NCI-H1417 treated with DMSO at 0.1 percent for 48 hours (cell line): ENCODE measurements around the gene KIRREL1.

Experiments
- DNase-seq: peaks from one replicate; lab custom pipeline; 2025; lab: John Stamatoyannopoulos, UW

KIRREL1 gene

DNA sequence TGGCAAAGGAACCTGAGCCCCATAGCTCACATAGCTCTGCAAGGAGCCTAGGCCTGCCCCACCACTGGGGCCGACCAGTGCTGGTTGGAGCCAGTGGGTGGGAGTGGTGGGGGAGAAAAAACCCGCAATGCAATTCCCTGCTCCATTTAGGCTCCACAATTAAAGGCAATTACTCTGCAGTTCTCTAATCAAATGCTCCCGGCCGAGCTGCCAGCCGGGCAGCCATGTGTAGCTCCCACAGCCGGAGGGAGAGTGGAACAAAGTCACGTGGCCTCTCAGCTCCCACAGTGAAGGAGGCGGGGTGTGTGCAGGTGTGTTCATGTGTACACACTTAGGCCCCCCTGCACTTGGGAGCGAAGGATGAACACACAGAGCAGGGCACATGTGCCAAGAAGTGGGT is 81.6 kb downstream of the KIRREL1 start:
- DNase-seq = no peak

DNA sequence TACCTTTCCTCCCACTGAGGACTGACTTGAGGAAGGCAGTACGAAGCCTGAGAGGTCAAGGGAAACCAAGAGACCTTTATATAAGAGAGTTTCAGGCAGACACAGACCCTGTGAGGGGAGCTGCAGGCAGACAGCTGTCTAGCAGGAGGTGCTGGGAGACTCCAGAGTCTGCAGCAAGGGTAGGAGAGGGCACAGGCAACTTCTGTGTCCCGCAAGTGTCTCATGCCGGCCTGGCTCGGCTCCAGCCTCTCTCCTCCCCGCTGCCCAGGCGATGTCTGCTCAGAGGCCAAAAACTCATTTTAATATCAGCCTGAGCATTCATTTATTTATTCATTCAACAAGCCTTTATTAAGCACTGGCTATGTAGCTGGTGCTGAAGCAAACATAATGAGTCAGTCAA is 83.0 kb downstream of the KIRREL1 start:
- no peak for DNase-seq

DNA sequence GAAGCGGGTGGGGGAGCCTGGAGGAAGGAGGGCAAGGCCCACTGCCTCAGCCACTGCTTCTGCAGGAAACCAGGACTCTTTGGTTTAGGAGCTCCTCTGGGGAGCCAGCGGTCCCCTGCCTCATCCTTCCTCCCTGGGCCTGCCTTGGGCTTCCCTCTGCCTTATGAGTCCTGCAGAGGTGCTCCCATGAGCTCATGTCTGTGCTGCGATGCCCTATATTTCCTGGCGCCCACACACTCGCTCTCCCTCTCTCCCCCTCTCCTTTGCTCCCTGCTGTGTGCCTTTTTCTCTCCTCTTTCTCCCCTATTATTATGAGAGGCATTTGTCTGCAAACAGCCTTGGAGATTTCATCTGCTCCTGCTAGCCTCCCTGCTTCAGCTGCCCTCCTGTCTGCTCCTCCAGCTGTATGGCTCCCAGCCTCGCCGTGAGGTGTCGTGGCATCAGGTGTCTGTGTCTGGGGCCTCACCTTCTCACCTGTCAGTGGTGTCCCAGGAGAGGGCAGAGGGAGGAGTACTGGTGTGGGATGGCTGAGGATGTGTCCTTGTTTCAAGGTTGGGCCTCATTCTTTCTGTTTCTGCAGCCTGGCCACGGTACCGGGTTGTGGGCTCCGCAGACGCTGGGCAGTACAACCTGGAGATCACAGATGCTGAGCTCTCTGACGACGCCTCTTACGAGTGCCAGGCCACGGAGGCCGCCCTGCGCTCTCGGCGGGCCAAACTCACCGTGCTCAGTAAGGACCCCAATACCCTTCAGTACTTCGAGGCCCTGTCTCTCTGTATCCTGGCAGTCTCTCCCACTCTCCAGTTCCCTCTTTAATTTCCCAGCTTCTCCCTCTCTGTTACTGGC is 84.2 kb downstream of the KIRREL1 start:
- DNase-seq = no peak

DNA sequence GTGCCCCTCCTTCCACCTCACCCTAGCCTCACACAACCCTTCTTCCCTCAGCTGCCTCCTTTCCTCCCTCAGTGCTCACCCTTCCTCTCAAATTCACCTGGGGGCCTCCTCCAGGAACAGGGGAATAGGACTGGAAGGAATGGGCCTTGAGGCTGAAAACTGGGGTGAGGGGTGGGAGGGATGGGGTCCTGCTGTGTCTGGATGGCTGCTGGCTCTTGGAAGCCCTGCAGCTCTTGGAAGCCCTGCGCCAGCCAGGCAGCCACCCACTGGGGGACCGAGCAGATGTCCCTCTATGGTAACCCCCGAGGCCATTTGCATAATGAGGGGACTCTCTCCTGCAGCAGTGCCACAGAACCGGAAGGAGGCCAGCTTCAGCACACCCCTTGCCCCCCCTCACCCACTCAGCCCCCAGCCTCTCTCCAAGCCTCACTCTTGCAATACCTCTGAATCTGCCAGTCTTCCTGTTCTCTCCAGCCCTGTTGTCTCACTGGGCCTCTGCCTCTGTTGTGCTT is 85.2 kb downstream of the KIRREL1 start:
- no peak for DNase-seq

DNA sequence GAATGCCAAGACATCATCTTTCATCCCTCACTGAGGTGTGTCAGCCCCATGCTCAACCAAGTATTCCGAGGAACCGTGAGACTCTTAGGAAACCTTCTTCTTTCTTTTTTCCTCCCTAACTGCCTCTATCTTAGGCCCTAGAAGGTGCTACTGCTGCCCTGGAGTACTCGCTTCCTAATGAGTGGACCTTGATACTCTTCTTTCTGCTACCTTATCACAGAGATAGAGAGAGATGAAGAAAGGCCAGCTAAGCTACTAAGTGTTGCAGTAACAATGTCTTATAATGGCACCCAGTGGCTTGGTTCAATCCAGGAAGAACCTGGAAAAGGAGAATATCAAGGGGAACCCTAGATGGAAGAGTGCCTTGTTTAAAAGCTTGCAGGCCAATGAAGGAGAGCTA is 86.6 kb downstream of the KIRREL1 start:
- DNase-seq = no peak

DNA sequence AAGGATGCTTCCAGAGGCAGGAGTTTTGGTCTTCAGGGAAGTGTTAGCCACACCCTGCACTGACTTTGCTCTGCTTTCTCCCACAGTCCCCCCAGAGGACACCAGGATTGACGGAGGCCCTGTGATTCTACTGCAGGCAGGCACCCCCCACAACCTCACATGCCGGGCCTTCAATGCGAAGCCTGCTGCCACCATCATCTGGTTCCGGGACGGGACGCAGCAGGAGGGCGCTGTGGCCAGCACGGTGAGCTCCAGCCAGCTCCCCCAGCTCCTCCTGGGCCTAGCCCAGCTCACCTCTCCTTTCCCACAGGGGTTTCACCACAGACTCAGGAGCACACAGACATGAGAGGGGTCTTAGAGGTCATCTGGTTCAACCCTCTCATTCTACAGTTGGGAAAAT is 90.9 kb downstream of the KIRREL1 start:
- DNase-seq = no peak

DNA sequence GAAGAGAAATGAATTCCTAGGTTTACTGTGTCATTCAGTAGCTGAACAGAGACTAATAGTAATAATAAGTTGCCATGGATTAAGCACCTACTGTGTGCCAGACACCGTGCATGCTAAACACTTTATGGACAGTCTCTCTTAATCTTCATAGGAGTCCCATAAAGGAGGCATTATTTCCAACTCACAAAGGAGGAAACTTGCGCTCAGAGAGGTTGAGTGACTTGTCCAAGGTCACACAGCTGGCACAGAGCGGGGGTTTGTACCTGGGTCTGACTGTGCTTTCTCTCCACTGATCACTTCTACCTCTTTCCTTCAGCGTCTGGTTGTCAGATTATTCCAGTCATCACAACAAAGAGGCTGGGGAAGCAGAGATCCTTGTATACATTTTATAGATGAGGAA is 91.3 kb downstream of the KIRREL1 start:
- no peak for DNase-seq

DNA sequence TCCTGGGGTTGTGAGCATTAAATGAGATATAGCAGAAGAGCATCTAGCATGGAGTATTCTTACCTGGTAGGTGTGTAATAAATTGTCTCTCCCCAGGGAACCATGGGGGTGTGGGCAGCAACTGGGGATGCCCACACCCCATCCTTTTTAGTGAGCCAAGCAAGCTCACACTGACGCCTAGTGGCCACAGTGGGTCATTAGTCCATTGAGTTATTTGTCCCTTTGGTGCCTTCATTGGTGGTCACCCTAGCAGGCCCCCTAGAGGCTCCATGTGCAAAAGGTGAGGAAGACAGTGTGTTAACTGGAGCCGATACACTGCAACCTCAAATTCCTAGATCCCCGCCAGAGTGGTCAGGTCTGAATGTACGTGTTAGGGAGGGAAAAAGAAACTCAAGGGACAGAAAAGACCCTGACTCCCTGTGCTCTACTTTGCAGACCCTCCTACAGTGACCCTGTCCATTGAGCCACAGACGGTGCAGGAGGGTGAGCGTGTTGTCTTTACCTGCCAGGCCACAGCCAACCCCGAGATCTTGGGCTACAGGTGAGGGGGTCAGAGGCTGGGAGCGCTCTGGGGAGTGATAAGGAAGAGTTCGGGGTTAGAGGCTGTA is 94.0 kb downstream of the KIRREL1 start:
- DNase-seq = no peak

DNA sequence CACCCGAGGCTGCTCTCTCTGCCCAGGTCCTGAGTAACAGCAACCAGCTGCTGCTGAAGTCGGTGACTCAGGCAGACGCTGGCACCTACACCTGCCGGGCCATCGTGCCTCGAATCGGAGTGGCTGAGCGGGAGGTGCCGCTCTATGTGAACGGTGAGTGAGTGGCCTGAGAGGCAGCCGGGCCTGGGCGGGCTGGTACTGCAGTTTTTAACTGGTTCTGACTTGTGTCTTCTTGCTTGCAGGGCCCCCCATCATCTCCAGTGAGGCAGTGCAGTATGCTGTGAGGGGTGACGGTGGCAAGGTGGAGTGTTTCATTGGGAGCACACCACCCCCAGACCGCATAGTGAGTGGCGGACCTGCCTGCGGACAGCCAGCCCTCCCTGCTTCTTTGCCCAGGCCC is 96.0 kb downstream of the KIRREL1 start:
- no peak for DNase-seq

DNA sequence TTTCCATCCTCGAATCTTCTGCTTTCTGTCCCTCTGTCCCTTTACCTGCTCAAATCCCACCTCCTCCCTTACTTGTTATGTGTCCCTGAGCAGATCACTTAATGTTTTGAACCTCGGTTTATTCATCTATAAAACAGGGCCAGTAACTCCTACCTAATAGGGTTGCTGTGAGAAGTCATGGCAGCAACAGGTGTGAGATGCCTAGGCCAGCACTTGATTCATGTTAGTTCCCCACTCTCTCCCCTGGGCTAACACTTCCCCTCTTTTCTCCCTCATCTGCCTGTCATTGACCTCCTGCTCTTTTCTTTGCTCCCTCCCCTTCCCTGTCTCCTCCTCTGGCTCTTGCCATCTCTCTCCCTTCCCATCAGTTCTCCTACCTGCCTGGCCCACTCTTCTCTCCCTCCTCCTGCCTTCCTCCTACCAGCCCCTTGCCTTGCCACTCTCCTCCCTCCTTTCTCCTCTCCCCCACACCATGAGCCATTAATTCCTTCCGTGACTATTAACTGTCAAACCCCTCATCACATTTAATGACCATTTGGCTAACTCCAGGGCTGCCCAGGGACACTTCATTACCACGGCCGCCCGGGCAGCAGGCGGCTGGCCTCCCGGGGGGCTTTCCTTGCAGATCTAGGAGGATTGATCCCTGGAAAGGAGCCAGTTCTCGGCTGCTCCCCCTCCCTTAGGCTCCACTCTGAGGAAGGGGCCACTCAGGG is 96.6 kb downstream of the KIRREL1 start:
- DNase-seq = no peak

DNA sequence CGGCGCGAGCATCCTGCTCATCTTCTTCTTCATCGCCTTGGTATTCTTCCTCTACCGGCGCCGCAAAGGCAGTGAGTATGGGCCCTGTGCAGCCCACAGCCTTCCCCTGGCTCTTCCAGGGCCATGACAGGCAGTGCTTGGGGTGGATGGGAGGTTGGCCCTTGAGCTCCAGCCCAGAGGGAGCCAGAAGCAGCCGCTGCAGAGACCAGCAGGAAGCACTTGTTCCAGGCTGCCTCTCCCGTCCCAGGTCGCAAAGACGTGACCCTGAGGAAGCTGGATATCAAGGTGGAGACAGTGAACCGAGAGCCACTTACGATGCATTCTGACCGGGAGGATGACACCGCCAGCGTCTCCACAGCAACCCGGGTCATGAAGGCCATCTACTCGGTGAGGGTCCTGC is 99.9 kb downstream of the KIRREL1 start:
- no peak for DNase-seq

DNA sequence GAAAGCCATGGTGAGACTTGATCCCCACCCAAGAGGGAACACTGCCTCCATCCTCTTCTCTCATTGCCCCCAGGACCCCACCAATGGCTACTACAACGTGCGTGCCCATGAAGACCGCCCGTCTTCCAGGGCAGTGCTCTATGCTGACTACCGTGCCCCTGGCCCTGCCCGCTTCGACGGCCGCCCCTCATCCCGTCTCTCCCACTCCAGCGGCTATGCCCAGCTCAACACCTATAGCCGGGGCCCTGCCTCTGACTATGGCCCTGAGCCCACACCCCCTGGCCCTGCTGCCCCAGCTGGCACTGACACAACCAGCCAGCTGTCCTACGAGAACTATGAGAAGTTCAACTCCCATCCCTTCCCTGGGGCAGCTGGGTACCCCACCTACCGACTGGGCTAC is 101.1 kb downstream of the KIRREL1 start:
- no peak for DNase-seq

DNA sequence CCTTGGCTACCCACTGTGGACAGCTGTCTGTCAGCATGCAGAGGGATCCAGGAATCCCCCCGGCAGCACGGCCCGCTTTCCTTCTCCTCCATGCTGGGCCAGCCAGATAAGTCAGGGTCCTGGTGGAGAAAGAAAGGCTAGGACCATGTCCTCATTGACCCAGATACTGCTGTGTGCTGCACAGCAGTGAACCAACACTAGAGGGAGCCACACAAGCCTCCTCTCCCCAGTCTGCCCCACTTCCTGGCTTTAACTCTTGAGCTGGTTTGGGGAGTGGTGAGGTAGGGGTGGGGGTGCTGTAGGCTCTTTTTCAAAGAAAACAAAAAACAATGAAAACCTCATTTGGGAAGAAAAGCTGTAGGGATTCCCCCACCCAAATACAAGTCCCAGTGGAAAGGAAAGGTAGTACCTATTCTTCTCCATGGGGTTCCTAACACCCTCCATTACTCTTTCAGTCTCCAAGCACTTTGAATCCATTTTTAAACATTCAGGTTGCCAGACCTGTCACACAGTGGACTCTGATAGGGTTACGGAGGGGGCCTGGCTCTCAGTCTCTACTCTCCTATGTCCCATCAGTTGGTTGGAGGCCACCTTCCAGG is 102.4 kb downstream of the KIRREL1 start:
- DNase-seq = no peak

DNA sequence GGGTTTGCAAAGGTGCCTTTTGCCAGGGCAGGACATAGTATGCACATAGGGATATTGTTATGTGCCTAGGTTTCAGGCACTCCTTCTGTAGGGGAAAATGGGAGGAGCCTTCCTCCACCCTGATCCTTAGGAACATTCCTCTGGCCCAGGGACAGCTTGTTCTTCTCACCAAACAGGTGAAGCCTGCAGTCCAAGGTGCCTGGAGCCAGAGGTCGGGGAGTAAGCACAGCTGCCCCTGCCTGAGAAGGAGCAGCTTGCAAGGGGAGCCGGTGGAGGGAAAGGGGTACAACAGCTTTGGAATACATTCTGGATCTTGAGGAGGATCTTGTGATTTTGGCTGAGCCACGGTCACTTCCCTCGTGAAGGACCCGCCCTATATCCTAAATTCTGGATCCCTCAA is 104.8 kb downstream of the KIRREL1 start:
- DNase-seq = no peak

DNA sequence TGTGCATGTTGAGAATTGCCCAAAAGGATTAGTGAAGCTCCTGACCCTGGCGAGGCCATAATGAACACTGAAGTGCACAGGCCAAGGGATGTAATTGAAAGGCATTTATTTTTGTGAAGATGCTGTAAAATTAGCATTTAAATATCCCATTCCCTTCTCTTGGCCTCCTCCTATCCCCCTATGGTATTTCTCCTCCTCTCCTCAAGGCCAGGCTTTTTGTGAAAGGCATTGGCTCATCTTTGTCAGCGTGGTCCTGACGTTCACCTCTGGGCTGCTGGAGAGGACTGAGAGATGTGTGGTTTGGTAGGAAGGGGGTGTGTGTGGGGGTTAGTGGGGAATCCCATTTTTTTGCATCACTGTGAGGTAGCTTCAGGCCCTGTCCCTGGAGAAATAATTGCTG is 105.7 kb downstream of the KIRREL1 start:
- DNase-seq = no peak

DNA sequence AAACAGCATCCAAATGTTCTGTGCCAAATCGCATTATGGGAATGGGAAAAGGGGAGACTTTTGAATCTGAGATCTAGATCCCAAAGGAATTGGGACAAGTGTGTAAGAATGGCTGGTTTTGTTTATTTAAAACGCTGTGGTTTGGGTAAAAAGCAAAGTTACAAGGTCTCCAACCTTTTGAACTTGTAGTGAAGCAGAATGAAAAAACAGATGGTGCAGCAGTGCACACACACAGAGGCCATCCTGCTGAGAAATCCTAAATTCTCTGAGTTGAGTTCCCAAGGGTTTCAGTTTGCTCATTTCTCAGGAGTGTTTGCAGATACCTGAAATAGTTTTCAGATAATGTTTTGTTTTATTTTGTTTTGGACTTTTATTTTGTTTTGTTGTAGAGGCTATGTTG is 107.1 kb downstream of the KIRREL1 start:
- no peak for DNase-seq

DNA sequence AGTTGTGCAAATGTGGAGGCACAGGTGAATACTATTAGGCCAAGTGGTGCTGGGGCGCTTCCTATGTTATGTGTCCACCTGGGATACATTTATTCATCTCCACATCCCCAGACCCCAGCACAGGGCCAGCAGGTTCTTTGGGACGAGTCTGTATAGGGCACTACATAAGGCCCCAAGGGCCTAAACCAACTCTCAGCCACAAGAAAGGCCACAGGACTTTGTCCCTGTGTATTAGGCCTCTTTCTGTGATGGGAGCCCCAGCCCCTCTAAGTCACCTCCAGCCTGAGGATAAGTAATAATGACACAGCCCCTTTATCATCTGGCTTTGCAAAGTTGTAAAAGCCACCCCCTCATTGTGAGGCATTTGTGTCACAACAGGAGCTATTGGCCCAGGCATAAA is 108.0 kb downstream of the KIRREL1 start:
- no peak for DNase-seq

DNA sequence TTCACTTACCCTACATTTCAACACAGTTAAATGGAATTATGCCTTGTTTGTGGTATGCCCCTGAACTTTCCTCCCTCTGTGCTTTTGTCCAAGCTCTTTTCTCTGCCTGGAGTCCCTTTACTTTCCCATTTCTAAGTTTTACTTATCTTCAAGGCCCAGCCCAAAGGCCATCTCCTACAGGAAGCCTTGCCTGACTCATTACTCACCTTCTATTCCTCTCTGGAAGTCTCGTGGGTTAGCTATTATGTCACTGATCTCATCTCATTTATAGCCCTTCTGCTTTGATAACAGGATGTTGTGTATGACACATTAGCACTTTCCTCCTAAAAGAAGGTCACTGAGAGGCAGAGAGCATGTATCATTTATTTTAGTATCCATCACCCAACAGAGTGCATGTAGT is 108.5 kb downstream of the KIRREL1 start:
- DNase-seq = no peak

DNA sequence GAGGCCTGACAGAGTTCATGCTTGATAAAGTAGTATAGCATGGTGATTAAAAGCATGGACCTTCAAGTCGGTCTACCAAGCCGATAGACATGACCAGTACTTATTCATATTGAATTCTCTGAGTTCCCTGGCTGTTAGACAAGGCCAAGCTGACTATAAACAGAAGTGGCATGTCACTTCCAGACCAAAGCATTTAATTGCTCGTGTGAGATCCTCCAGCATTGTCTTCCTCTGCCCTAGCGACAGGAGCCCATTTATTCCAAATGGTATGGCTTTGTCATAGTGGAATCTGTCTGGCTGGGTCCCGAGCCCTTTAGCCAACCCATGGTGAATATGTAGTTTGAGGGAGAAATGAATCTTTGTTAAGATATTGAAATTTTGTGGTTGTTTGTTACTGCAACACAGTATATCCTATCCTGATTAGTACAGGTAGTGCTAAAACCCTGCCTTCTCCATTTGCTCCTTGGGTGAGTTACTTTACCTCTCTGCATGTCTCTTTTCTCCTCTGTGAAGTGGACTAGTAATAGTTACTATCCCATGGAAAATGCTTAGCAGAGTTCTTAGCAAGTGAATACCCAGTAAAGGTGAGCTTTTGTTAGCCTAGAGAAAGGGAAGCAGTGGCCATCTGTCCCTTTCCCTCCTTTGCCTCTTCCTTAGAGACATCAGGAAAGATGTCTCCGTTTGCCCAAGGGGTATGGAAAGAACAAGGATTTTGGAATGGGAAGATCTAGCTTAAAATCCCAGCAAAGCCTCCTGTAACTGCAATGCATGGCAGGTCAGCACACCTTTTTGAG is 109.6 kb downstream of the KIRREL1 start:
- DNase-seq = no peak

DNA sequence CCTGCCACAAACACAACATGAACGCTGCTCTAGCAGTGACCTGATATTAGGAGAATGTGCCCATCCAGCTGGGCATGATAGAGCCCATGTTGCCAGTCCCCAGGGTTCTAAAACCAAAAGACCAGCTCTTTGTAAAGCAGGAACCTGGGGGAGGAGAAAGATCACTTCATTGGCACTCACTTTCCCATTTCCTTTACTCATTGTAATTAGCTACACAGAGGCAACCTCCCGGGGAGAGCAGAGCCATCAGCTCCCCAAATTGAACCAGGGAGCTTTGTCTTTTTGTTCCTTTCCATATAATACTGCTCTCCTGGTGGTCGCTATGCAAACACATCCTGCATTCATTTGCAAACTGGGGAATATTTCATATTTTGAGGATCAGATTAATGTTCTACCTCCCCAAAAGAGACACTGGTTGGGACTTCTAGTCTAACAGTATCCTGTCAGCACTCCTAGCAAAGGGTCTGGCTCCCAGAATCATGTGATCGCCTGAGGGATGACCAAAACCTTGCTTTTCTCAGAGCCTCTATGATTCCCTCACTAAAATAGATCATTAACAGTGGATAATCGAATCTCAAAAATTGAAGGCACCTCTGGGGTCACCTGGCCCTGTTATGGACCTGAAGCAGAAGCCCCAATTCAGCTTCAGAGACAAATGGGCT is 110.5 kb downstream of the KIRREL1 start:
- no peak for DNase-seq

DNA sequence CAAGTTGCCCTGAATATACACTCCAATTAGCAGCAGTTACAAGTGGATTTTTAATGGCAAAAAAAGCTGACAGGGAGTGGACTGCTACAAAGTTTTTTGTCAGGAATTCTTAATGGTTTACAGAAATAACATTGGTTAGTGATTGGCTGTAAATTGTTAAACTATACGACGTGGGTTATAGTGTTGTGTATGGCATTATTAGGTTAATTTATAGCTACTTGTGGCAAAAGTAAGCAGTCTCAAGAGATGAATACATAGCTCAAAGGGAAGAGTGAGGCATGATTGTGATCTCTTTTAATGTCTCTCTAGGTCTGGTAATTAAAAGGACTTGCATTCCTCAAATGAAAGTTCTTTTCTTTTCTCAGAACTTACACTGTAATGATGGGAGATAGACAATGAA is 111.4 kb downstream of the KIRREL1 start:
- no peak for DNase-seq
